Adrenal gland (tissue), 5 donors: ENCODE data around the gene PTPRN2.

ENCODE experiments used
- POLR2A ChIP-seq, 2 donors: fragments of 450-650 bp; IDR thresholded peaks; one replicate each; pipeline ENCODE4 v1.6.1; 2017; ENCODE audit warnings: antibody characterized with exemption in 2 of 2, mild to moderate bottlenecking in 2 of 2, moderate library complexity in 1 of 2
- TF ChIP-seq, protein P1 (sequence below), 6 experiments: fragments of 450-650 bp in 4 of 6; fragments of 200-600 bp in 2 of 6; sonication (generic) in 1 of 6; IDR thresholded peaks; 1 replicate in 5 of 6; 2 replicates in 1 of 6; pipeline versions ENCODE4 v1.5.1 to v1.8.0; 2016 to 2021; ENCODE audit warnings: antibody characterized with exemption in 6 of 6, mild to moderate bottlenecking in 2 of 6, moderate library complexity in 1 of 6
- donor health status: DM: no; HTN: no; CAD: no.

- TF ChIP-seq POLR2A (IDR thresholded peaks at IDR 0.05): no peak
- TF ChIP-seq, protein P1, sequence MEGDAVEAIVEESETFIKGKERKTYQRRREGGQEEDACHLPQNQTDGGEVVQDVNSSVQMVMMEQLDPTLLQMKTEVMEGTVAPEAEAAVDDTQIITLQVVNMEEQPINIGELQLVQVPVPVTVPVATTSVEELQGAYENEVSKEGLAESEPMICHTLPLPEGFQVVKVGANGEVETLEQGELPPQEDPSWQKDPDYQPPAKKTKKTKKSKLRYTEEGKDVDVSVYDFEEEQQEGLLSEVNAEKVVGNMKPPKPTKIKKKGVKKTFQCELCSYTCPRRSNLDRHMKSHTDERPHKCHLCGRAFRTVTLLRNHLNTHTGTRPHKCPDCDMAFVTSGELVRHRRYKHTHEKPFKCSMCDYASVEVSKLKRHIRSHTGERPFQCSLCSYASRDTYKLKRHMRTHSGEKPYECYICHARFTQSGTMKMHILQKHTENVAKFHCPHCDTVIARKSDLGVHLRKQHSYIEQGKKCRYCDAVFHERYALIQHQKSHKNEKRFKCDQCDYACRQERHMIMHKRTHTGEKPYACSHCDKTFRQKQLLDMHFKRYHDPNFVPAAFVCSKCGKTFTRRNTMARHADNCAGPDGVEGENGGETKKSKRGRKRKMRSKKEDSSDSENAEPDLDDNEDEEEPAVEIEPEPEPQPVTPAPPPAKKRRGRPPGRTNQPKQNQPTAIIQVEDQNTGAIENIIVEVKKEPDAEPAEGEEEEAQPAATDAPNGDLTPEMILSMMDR (IDR thresholded peaks at IDR 0.05): no peak
These were observed 163.1 kb downstream of the PTPRN2 start for GRCh38 chr7:158424531-158424930.
